GM12874 (cell line): ENCODE results near the gene TYW1B.

Experiments used
- TF ChIP-seq, protein P1 (sequence below): IDR thresholded peaks from 2 replicates; pipeline ENCODE4 v1.5.1; 2011; ENCODE audit warnings: low read depth, mild to moderate bottlenecking, control low read depth, low read length, moderate library complexity; ENCODE audit not compliant: insufficient read depth

Gene TYW1B

DNA sequence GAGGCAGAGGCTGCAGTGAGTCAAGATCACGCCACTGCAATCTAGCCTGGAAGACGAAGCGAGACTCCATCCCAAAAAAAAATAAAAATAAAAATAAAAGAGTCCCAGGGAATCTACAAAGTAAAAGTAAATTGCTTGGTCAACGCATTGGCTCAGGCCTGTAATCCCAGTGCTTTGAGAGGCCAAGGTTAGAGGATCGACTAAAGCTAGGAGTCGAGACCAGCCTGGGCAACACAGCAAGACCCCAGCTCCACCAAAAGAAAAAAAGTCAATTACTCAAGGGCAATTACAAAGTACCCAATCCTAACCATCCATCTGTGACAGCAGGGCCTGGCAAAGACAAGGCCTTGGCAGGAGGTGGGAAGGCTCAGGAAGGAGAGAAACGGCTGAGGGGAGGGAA is 288.3 kb downstream of the TYW1B start:
- TF ChIP-seq, protein P1, sequence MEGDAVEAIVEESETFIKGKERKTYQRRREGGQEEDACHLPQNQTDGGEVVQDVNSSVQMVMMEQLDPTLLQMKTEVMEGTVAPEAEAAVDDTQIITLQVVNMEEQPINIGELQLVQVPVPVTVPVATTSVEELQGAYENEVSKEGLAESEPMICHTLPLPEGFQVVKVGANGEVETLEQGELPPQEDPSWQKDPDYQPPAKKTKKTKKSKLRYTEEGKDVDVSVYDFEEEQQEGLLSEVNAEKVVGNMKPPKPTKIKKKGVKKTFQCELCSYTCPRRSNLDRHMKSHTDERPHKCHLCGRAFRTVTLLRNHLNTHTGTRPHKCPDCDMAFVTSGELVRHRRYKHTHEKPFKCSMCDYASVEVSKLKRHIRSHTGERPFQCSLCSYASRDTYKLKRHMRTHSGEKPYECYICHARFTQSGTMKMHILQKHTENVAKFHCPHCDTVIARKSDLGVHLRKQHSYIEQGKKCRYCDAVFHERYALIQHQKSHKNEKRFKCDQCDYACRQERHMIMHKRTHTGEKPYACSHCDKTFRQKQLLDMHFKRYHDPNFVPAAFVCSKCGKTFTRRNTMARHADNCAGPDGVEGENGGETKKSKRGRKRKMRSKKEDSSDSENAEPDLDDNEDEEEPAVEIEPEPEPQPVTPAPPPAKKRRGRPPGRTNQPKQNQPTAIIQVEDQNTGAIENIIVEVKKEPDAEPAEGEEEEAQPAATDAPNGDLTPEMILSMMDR: no peak

DNA sequence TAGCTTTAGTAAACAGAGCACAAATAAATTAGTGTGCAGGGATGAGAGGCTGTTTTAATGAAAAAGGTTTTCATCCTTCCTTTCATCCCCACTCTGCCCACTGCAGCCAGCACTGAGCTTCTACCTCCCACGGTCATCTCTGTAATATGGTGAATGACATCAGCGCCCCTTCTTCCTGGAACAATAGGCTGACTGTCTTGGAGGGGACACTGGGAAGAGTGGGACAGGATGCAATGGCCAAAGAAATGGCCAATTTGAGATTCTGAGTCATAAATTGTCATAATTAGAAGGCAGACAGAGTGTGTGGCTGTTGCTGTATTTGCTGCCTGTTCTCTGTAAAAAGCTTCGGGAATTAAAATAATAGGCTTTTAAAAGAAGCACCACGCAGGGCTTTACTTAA is 289.1 kb downstream of the TYW1B start:
- TF ChIP-seq, protein P1: no peak

DNA sequence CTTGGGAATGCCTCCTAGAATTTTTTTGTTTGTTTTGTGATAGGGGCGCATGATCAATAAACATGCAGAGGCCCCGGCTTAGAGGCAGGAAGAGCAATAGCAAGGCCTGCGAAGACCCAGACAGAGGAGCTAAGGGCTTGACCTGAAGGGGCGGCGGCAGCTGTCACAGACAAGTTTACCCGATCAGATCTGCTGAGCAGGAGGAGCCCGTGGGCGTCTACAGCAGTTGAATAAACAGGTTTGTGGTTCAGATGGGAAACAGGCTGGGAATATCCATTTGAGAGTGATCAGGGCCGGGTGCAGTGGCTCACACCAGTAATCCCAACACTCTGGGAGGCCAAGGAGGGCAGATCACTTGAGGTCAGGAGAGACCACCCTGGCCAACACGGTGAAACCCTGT is 289.9 kb downstream of the TYW1B start:
- TF ChIP-seq, protein P1: no peak
